Thyroid gland (tissue), 4 donors: Measurements from ENCODE around the gene LRIT1.

ENCODE experiments used
- POLR2A ChIP-seq, 2 donors: fragments of 450-650 bp; IDR thresholded peaks; one replicate each; pipeline ENCODE4 v1.6.1; 2017; ENCODE audit warnings: antibody characterized with exemption in 2 of 2, mild to moderate bottlenecking in 2 of 2, moderate library complexity in 1 of 2
- TF ChIP-seq, protein P1 (sequence below), 6 experiments: fragments of 200-600 bp in 3 of 6; fragments of 450-650 bp in 3 of 6; sonication (generic) in 3 of 6; IDR thresholded peaks; one replicate each; pipeline ENCODE4 v1.5.1; 2016 to 2019; ENCODE audit warnings: antibody characterized with exemption in 6 of 6, mild to moderate bottlenecking in 2 of 6, inconsistent platforms in 1 of 6, moderate library complexity in 1 of 6

DNA sequence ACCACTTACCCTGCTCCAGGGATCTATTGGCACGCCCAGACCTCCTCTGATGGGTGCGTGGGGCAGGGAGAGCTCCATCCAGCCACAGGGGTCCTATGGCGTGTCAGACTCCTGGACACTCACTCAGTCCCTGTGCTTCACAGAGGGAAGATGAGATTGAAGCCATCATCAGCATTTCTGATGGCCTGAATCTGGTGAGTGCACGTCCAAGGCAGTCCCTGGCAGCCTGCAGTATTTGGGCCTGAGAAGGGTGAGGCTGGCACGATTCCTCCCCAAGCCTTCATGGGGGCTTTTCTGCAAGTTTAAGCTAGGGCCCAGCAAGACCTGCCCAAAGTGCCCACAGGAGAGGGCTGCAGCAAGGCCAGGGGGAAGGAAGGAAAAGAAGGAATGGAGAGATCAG lies 43.7 kb downstream of the LRIT1 start:
- TF ChIP-seq, protein P1, sequence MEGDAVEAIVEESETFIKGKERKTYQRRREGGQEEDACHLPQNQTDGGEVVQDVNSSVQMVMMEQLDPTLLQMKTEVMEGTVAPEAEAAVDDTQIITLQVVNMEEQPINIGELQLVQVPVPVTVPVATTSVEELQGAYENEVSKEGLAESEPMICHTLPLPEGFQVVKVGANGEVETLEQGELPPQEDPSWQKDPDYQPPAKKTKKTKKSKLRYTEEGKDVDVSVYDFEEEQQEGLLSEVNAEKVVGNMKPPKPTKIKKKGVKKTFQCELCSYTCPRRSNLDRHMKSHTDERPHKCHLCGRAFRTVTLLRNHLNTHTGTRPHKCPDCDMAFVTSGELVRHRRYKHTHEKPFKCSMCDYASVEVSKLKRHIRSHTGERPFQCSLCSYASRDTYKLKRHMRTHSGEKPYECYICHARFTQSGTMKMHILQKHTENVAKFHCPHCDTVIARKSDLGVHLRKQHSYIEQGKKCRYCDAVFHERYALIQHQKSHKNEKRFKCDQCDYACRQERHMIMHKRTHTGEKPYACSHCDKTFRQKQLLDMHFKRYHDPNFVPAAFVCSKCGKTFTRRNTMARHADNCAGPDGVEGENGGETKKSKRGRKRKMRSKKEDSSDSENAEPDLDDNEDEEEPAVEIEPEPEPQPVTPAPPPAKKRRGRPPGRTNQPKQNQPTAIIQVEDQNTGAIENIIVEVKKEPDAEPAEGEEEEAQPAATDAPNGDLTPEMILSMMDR (IDR thresholded peaks at IDR 0.05) = no peak
- TF ChIP-seq POLR2A (IDR thresholded peaks at IDR 0.05) = no peak
